Measurements from ENCODE around the gene IER5L.

GRCh38 chr9:129133082-129133481 lies 45.0 kb downstream of the IER5L start:
- TF ChIP-seq ZNF274 (IDR thresholded peaks at IDR 0.05; ENCODE audit: low read length) (no peak), ZNF274 (tag by site-specific recombination; IDR thresholded peaks at IDR 0.05; ENCODE audit: borderline replicate concordance) (no peak), ZNF24 (tag by site-specific recombination; IDR thresholded peaks at IDR 0.05) (no peak)
- TF ChIP-seq, protein P1, sequence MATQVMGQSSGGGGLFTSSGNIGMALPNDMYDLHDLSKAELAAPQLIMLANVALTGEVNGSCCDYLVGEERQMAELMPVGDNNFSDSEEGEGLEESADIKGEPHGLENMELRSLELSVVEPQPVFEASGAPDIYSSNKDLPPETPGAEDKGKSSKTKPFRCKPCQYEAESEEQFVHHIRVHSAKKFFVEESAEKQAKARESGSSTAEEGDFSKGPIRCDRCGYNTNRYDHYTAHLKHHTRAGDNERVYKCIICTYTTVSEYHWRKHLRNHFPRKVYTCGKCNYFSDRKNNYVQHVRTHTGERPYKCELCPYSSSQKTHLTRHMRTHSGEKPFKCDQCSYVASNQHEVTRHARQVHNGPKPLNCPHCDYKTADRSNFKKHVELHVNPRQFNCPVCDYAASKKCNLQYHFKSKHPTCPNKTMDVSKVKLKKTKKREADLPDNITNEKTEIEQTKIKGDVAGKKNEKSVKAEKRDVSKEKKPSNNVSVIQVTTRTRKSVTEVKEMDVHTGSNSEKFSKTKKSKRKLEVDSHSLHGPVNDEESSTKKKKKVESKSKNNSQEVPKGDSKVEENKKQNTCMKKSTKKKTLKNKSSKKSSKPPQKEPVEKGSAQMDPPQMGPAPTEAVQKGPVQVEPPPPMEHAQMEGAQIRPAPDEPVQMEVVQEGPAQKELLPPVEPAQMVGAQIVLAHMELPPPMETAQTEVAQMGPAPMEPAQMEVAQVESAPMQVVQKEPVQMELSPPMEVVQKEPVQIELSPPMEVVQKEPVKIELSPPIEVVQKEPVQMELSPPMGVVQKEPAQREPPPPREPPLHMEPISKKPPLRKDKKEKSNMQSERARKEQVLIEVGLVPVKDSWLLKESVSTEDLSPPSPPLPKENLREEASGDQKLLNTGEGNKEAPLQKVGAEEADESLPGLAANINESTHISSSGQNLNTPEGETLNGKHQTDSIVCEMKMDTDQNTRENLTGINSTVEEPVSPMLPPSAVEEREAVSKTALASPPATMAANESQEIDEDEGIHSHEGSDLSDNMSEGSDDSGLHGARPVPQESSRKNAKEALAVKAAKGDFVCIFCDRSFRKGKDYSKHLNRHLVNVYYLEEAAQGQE (tag by site-specific recombination; IDR thresholded peaks at IDR 0.05), result no peak
- TF ChIP-seq, protein P2, sequence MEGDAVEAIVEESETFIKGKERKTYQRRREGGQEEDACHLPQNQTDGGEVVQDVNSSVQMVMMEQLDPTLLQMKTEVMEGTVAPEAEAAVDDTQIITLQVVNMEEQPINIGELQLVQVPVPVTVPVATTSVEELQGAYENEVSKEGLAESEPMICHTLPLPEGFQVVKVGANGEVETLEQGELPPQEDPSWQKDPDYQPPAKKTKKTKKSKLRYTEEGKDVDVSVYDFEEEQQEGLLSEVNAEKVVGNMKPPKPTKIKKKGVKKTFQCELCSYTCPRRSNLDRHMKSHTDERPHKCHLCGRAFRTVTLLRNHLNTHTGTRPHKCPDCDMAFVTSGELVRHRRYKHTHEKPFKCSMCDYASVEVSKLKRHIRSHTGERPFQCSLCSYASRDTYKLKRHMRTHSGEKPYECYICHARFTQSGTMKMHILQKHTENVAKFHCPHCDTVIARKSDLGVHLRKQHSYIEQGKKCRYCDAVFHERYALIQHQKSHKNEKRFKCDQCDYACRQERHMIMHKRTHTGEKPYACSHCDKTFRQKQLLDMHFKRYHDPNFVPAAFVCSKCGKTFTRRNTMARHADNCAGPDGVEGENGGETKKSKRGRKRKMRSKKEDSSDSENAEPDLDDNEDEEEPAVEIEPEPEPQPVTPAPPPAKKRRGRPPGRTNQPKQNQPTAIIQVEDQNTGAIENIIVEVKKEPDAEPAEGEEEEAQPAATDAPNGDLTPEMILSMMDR (tag by site-specific recombination; IDR thresholded peaks at IDR 0.05), result no peak
